Gastroesophageal sphincter (tissue), 3 donors: ENCODE measurements around the gene UCK1.

Experiments used
- POLR2A ChIP-seq, 2 donors: fragments of 450-650 bp; IDR thresholded peaks; one replicate each; pipeline ENCODE4 v1.6.1; 2017; ENCODE audit warnings: antibody characterized with exemption in 2 of 2, mild to moderate bottlenecking in 2 of 2, moderate library complexity in 1 of 2
- POLR2AphosphoS5 ChIP-seq: sonication (generic); formaldehyde crosslinking; IDR thresholded peaks from one replicate; pipeline ENCODE4 v1.6.1; 2017; ENCODE audit warnings: antibody characterized with exemption
- TF ChIP-seq, protein P1 (sequence below), 4 experiments: fragments of 200-600 bp in 2 of 4; fragments of 450-650 bp in 2 of 4; sonication (generic) in 1 of 4; IDR thresholded peaks; one replicate each; pipeline ENCODE4 v1.5.1; 2017 to 2019; ENCODE audit warnings: antibody characterized with exemption in 4 of 4, mild to moderate bottlenecking in 2 of 4, moderate library complexity in 2 of 4

DNA sequence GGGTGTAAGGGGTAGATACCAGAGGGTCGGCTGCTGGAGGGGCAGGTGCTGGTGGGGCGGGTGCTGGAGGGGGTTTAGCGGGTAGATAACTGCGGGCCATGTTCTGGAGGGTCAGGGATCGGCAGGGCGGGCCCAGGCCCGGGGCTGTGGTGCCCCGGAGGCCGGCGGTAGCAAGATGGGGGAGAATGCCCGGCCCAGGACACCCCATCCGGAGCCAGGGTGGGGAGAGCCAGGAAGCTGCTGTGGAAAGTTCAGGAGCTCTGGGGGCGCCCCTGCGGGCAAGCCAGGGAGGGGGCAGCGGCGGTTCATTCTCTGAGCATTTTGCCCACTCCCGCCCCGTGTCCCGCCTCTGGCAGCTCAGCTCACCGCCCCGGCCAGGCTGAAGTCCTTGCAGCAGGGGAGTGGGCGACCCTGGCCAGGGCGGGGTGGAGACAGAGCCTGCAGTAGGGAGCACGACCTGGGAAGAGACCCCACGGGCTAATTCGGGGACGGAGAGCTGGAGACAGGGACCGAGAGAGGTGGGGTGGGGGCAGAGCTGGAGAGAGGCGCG is 14.8 kb upstream of the UCK1 start:
- TF ChIP-seq, protein P1, sequence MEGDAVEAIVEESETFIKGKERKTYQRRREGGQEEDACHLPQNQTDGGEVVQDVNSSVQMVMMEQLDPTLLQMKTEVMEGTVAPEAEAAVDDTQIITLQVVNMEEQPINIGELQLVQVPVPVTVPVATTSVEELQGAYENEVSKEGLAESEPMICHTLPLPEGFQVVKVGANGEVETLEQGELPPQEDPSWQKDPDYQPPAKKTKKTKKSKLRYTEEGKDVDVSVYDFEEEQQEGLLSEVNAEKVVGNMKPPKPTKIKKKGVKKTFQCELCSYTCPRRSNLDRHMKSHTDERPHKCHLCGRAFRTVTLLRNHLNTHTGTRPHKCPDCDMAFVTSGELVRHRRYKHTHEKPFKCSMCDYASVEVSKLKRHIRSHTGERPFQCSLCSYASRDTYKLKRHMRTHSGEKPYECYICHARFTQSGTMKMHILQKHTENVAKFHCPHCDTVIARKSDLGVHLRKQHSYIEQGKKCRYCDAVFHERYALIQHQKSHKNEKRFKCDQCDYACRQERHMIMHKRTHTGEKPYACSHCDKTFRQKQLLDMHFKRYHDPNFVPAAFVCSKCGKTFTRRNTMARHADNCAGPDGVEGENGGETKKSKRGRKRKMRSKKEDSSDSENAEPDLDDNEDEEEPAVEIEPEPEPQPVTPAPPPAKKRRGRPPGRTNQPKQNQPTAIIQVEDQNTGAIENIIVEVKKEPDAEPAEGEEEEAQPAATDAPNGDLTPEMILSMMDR (IDR thresholded peaks at IDR 0.05): no peak
- TF ChIP-seq POLR2A (IDR thresholded peaks at IDR 0.05) (no peak), POLR2AphosphoS5 (no peak)
